DOHH2 (cell line): ENCODE results near the gene GREM2.

Source experiments
- H3F3A ChIP-seq: fragments of 200-600 bp; sonication (generic), shearing (Covaris generic); 2 replicates; pipeline ENCODE4 v1.6.0; 2016; ENCODE audit warnings: antibody characterized with exemption, mild to moderate bottlenecking; ENCODE audit not compliant: control insufficient read depth, insufficient read depth
- H3K27ac ChIP-seq: fragments of 200-600 bp; sonication (generic); 2 replicates; pipeline ENCODE4 v1.5.1; 2014; ENCODE audit warnings: low read depth, mild to moderate bottlenecking, low read length, moderate library complexity
- H3K27me3 ChIP-seq: fragments of 200-600 bp; sonication (generic); 2 replicates; pipeline ENCODE4 v1.6.1; 2014; ENCODE audit warnings: mild to moderate bottlenecking, low read length, mixed read lengths; ENCODE audit not compliant: control insufficient read depth
- H3K36me3 ChIP-seq: fragments of 200-600 bp; sonication (generic); 2 replicates; pipeline ENCODE4 v1.6.1; 2014; ENCODE audit warnings: mild to moderate bottlenecking, low read length, moderate library complexity, mixed read lengths; ENCODE audit not compliant: control insufficient read depth
- H3K4me1 ChIP-seq: fragments of 200-600 bp; sonication (generic); 2 replicates; pipeline ENCODE4 v1.6.1; 2014; ENCODE audit warnings: mild to moderate bottlenecking, low read length, mixed read lengths; ENCODE audit not compliant: control insufficient read depth
- H3K4me2 ChIP-seq: fragments of 200-600 bp; sonication (generic); 2 replicates; pipeline ENCODE4 v1.6.0; 2014; ENCODE audit warnings: mild to moderate bottlenecking, low read length, moderate library complexity
- H3K4me3 ChIP-seq: fragments of 200-600 bp; sonication (generic); 2 replicates; pipeline ENCODE4 v1.5.1; 2014; ENCODE audit warnings: mild to moderate bottlenecking, low read length, mixed read lengths
- H3K79me2 ChIP-seq: fragments of 200-600 bp; sonication (generic); 2 replicates; pipeline ENCODE4 v1.6.1; 2014; ENCODE audit warnings: mild to moderate bottlenecking, low read length, mixed read lengths; ENCODE audit not compliant: control insufficient read depth
- H3K9me2 ChIP-seq: fragments of 200-600 bp; sonication (generic); replicated peaks from 2 replicates; pipeline ENCODE4 v1.6.1; 2014; ENCODE audit warnings: mild to moderate bottlenecking, low read length, mixed read lengths; ENCODE audit not compliant: control insufficient read depth
- H3K9me3 ChIP-seq: fragments of 200-600 bp; sonication (generic); 2 replicates; pipeline ENCODE4 v1.6.1; 2014; ENCODE audit warnings: antibody characterized with exemption, low read length, mixed read lengths; ENCODE audit not compliant: control insufficient read depth, insufficient read depth
- H4K20me1 ChIP-seq: fragments of 200-600 bp; sonication (generic); 2 replicates; pipeline ENCODE4 v1.6.0; 2014; ENCODE audit warnings: low read depth, mild to moderate bottlenecking, antibody characterized with exemption, low read length, moderate library complexity; ENCODE audit not compliant: control insufficient read depth, insufficient read depth
- CTCF ChIP-seq: fragments of 200-600 bp; sonication (generic); IDR thresholded peaks from one replicate; pipeline ENCODE4 v1.5.1; 2014; ENCODE audit warnings: antibody characterized with exemption, mild to moderate bottlenecking, low read depth, low read length; ENCODE audit not compliant: poor library complexity, severe bottlenecking
- EZH2phosphoT487 ChIP-seq: fragments of 200-600 bp; sonication (generic); IDR thresholded peaks from 2 replicates; pipeline ENCODE4 v1.6.1; 2017; ENCODE audit warnings: borderline replicate concordance, mild to moderate bottlenecking, antibody characterized with exemption, low read length, moderate library complexity, mixed read lengths

GREM2 gene

GRCh38 chr1:240553351-240553750 lies 58.6 kb downstream of the GREM2 start:
- no peaks in the 10 kb centered on the region for H3K4me1 ChIP-seq
- TF ChIP-seq CTCF = no peak
- TF ChIP-seq EZH2phosphoT487 = no peak
- H3K4me3 ChIP-seq = no peak overlapping the region
- H3K9me2 ChIP-seq = no peaks in the 10 kb centered on the region
- no peaks in the 10 kb centered on the region for H4K20me1 ChIP-seq
- no peak overlapping the region for H3K4me2 ChIP-seq
- H3K9me3 ChIP-seq = no peaks in the 10 kb centered on the region
- no peaks in the 10 kb centered on the region for H3F3A ChIP-seq
- no peaks in the 10 kb centered on the region for H3K36me3 ChIP-seq
- H3K27me3 ChIP-seq = no peaks in the 10 kb centered on the region
- no peak overlapping the region for H3K27ac ChIP-seq
- no peaks in the 10 kb centered on the region for H3K79me2 ChIP-seq

DNA sequence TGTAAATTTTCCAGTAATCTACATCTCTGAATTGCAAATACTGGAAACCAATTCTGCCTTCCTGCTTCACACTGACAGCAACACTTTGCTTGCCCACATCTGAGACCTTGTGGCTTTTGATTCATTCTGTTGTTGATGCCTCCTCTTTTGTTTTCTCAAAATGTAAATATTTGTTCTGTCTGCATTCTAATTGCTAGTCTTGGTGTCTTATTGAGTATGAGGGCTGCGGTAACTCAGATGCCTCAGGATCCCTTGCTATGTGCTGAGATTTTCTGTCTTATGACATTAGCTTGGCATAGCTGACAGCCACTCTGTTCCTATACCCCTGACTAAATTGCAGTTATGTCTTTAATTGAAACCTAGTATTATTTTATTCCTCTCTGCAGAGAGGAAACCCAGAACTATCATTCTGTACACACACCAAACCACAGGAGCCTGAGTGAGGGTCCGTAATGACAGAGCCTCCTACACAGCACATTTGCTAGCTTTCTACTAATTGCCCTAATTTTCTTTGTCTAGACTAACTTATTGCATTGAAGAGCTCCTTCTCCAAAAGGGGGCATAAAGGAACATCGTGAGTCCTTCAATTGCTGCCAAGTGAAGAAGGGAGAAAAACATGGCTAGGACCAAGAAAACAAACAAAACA lies 72.1 kb downstream of the GREM2 start:
- TF ChIP-seq CTCF (no peak), EZH2phosphoT487 (no peak)
- no peaks in the 10 kb centered on the region for H3F3A ChIP-seq

DNA sequence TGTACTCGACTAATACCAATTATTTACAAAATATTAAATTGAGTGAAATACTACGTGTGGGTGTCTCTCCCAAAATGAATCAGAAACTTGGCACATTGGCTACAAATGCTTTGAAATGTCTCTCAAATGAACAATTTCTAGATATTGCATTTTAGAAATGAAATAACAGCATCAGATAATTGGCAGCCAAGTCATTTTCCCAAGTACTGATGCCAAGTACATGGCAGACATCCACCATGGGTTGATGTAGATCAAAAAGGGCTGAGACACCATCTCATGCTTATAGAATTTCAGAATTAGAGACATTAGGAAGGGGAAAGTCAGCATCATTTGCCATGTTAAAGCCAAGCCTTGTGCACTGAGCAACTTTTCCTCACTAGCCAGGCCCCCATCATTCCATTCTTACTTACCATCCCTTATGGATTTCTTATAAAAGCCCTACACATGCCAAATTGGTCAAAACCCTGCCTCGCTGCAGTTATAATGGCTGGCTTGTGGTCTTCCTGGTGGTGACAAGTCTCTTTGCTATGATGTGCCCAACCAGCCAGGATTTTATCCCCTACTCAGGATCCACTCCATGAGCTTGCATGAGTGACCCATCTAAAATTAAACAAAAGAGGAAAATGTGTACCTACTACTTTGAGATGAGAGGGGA lies 73.1 kb downstream of the GREM2 start:
- TF ChIP-seq CTCF = no peak
- no peak for TF ChIP-seq EZH2phosphoT487
- H3K9me3 ChIP-seq = no peaks in the 10 kb centered on the region
- H3K27ac ChIP-seq = no peak overlapping the region
- no peaks in the 10 kb centered on the region for H3K9me2 ChIP-seq
- no peak overlapping the region for H3K4me2 ChIP-seq
- H3K4me1 ChIP-seq = no peaks in the 10 kb centered on the region
- no peaks in the 10 kb centered on the region for H3K36me3 ChIP-seq
- no peak overlapping the region for H3K4me3 ChIP-seq
- no peaks in the 10 kb centered on the region for H3K27me3 ChIP-seq
- no peaks in the 10 kb centered on the region for H3K79me2 ChIP-seq
- no peaks in the 10 kb centered on the region for H3F3A ChIP-seq
- no peaks in the 10 kb centered on the region for H4K20me1 ChIP-seq

More for the DNA sequence above, 72.1 kb downstream of the GREM2 start:
- H3K9me2 ChIP-seq = no peaks in the 10 kb centered on the region
- no peak overlapping the region for H3K4me2 ChIP-seq
- H3K4me3 ChIP-seq = no peak overlapping the region
- H3K27me3 ChIP-seq = no peaks in the 10 kb centered on the region
- H3K36me3 ChIP-seq = no peaks in the 10 kb centered on the region
- H3K79me2 ChIP-seq = no peaks in the 10 kb centered on the region
- no peak overlapping the region for H3K27ac ChIP-seq
- H3K4me1 ChIP-seq = no peaks in the 10 kb centered on the region
- no peaks in the 10 kb centered on the region for H3K9me3 ChIP-seq
- H4K20me1 ChIP-seq = no peaks in the 10 kb centered on the region
